Tibial nerve (tissue), 4 donors: Measurements from ENCODE around the gene GLRA1. TPM values are rescaled to one million over a fixed set of nuclear protein-coding genes. Genes with fewer than 3 reads are reported as not detected.

Source experiments
- DNase-seq, 2 donors: peaks; one replicate each; pipeline ENCODE4 v3.0.0-alpha.2; 2019; ENCODE audit warnings: low spot score in 2 of 2
- H3K27ac ChIP-seq, 4 donors: fragments of 200-600 bp; sonication (generic) in 3 of 4; one replicate each; pipeline ENCODE4 v1.5.1; 2017 to 2019; ENCODE audit warnings: mild to moderate bottlenecking in 1 of 4
- H3K27me3 ChIP-seq, 2 donors: fragments of 200-600 bp; sonication (generic) in 1 of 2; one replicate each; pipeline versions ENCODE4 v1.5.1 to v1.6.0; 2017 to 2019
- H3K36me3 ChIP-seq, 3 donors: fragments of 200-600 bp; sonication (generic); one replicate each; pipeline ENCODE4 v1.5.1; 2018 to 2019
- H3K4me1 ChIP-seq, 4 donors: fragments of 200-600 bp; sonication (generic) in 3 of 4; one replicate each; pipeline ENCODE4 v1.5.1; 2017 to 2019
- H3K4me3 ChIP-seq, 4 donors: fragments of 200-600 bp; sonication (generic) in 3 of 4; one replicate each; pipeline ENCODE4 v1.5.1; 2017 to 2019; ENCODE audit warnings: mild to moderate bottlenecking in 1 of 4, moderate library complexity in 1 of 4
- H3K9me3 ChIP-seq, 4 donors: fragments of 200-600 bp; sonication (generic) in 3 of 4; one replicate each; pipeline ENCODE4 v1.5.1; 2017 to 2019
- CTCF ChIP-seq, 5 experiments: fragments of 200-600 bp in 3 of 5; fragments of 450-650 bp in 2 of 5; sonication (generic) in 3 of 5; IDR thresholded peaks; one replicate each; pipeline ENCODE4 v1.5.1; 2016 to 2019; ENCODE audit warnings: antibody characterized with exemption in 5 of 5, mild to moderate bottlenecking in 3 of 5, moderate library complexity in 2 of 5
- EP300 ChIP-seq, 2 donors: sonication (generic); formaldehyde crosslinking; IDR thresholded peaks; one replicate each; pipeline ENCODE4 v1.6.1; 2017; ENCODE audit warnings: antibody characterized with exemption in 2 of 2, mild to moderate bottlenecking in 1 of 2
- POLR2A ChIP-seq, 2 donors: fragments of 450-650 bp; IDR thresholded peaks; one replicate each; pipeline ENCODE4 v1.6.1; 2017; ENCODE audit warnings: antibody characterized with exemption in 2 of 2, mild to moderate bottlenecking in 2 of 2, moderate library complexity in 2 of 2
- WGBS, 2 donors: methylation state at CpG; one replicate each; pipeline ENCODE4 v1.1.5; 2018; 5-methylcytosine and 5-hydroxymethylcytosine counted together
- total RNA-seq, 4 donors: library from RNA; depleted of rRNA; stranded (reverse); fragments of >200 nt; gene quantifications; one replicate each; pipeline ENCODE4 v1.1.0, GENCODE V29; 2016

GLRA1 gene
- total RNA-seq, 4 donors from 2014 or later, result not detected

GRCh38 chr5:151780348-151780747 lies 144.3 kb downstream of the GLRA1 start:
- H3K9me3 ChIP-seq, result no peaks in the 10 kb centered on the region
- peaks cover 0 to 91% (median 41%) of the 10 kb centered on the region in 4 donors for H3K4me1 ChIP-seq
- peaks cover 0 to 7% (median 0%) of the 10 kb centered on the region in 3 donors for H3K36me3 ChIP-seq
- no peak overlapping the region for H3K4me3 ChIP-seq
- H3K27me3 ChIP-seq, result no peaks in the 10 kb centered on the region
- 90% methylated on average over 11 of the region's 11 CpGs for WGBS, 2 donors
- H3K27ac ChIP-seq, result no peak overlapping the region
- no peak for TF ChIP-seq CTCF (IDR thresholded peaks at IDR 0.05)
- no peak for DNase-seq

DNA sequence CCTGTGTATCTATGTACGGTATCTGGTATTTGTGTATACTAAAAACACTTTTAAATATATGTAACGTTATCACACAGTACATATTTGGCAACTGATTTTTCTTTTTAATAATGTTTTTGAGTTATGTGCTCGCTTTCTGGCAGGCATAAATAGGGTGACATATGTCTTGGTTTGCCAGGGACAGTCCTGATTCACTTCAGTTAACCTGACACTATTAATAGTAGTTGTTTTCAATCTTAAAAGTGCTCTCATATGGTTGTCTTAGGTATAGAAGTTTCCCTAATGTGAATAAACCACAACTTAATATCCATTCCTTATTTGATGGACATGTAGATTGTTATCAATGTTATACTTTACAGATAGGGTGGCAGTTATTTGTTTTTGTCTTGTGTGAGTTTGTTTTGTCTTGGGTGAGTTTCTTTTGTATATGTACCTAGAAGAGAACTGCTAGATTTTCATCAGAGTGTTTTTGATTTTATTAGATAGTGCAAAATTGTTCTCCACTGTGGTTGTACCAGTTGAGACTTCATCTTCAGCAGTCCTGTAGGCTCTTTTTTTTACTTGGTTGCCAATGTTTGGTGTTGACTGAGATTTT lies 145.0 kb downstream of the GLRA1 start:
- Histone ChIP-seq H3K4me1 (peaks cover 0 to 91% (median 45%) of the 10 kb centered on the region in 4 donors), H3K36me3 (peaks cover 0 to 7% (median 0%) of the 10 kb centered on the region in 3 donors), H3K4me3 (no peak overlapping the region), H3K9me3 (no peaks in the 10 kb centered on the region), H3K27me3 (no peaks in the 10 kb centered on the region), H3K27ac (no peak overlapping the region)
- TF ChIP-seq POLR2A (IDR thresholded peaks at IDR 0.05) (no peak), CTCF (IDR thresholded peaks at IDR 0.05) (no peak), EP300 (IDR thresholded peaks at IDR 0.05) (no peak)
- DNase-seq, result no peak
- 76 to 80% methylated on average over 3 of the region's 3 CpGs for WGBS, 2 donors

DNA sequence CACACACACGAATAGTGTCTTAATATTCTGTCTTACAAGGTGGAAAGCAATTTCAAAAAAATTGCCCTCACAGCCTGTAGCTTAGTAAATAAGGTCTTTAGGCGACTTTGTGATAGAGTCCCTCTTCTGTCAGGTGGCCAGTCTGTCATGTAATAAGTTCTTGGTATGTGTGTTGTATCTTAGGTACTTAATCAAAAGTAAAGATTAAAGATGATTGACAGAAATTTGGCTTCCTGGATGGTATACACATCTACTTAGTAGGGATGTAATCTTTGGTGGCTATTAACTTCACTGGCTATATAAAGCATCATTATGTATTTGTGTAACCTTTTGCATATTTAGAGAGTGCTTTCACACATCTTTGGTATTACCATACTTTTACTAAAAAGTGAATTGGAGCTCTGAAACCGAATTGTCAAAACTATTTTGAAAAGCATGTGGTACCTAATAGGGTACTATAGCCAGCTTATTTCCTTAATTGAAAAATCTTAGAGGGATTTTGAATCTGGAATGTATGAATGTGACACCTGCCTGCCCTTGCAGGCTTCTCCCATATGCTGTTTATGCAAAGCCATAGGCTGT lies 149.5 kb downstream of the GLRA1 start:
- Histone ChIP-seq H3K4me1 (peaks cover 0 to 69% (median 48%) of the 10 kb centered on the region in 4 donors), H3K27me3 (no peaks in the 10 kb centered on the region), H3K27ac (peak overlapping the region in 2 of 4 donors; percentile 91 to 92), H3K36me3 (peaks cover 0 to 7% (median 0%) of the 10 kb centered on the region in 3 donors), H3K4me3 (no peak overlapping the region), H3K9me3 (no peaks in the 10 kb centered on the region)
- no peak for DNase-seq
- 42 to 43% methylated on average over 3 of the region's 3 CpGs for WGBS, 2 donors
- no peak for TF ChIP-seq CTCF (IDR thresholded peaks at IDR 0.05)
- TF ChIP-seq EP300 (IDR thresholded peaks at IDR 0.05), result no peak
- no peak for TF ChIP-seq POLR2A (IDR thresholded peaks at IDR 0.05)

GRCh38 chr5:151773951-151774350 lies 150.7 kb downstream of the GLRA1 start:
- 2% methylated on average over 3 of the region's 3 CpGs for WGBS, 2 donors

More at GRCh38 chr5:151773951-151774350, 150.7 kb downstream of the GLRA1 start:
- Histone ChIP-seq H3K9me3 (no peaks in the 10 kb centered on the region), H3K27me3 (no peaks in the 10 kb centered on the region), H3K36me3 (peaks cover 0 to 6% (median 0%) of the 10 kb centered on the region in 3 donors), H3K4me1 (peaks cover 0 to 61% (median 44%) of the 10 kb centered on the region in 4 donors), H3K4me3 (peak overlapping the region in 3 of 4 donors; percentile 73 to 78 (median 75)), H3K27ac (peak overlapping the region in 3 of 4 donors; percentile 91 to 97 (median 92))
- TF ChIP-seq CTCF (IDR thresholded peaks at IDR 0.05), result no peak
- TF ChIP-seq POLR2A (IDR thresholded peaks at IDR 0.05), result no peak
- TF ChIP-seq EP300 (IDR thresholded peaks at IDR 0.05), result no peak
- no peak for DNase-seq
